ENCODE results near the gene C1orf167.

C1orf167 gene

DNA sequence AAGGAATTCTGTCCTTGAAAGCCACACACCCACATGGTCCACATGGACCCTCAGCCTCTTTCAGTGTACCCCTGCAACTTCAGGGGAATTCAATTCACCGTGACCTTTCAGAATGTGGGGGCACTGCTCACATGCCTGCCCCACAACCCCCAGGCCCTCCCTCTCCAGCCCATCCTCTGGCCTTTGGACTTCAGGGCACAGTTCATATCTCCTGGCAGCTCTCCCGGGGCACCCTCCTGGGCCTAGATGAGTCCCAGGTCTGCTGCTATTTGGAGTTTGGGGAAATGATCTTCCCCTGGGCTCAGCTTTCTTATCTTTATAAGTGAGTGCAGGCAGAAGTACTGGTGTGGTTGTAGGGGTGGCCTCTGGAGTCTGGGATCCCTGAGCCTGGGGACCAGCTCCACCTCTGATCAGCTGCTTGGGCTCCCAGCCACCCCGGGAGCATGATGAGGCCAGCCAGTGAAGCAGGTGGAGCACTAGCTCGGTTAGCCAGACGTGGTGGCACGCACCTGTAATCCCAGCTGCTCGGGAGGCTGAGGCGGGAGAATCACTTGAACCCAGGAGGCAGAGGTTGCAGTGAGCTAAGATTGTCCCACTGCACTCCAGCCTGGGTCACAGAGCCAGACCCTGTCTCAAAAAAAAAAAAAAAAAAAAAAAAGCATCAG lies 15.8 kb downstream of the C1orf167 start:
- no peaks in the 10 kb centered on the region for H3K9me3 ChIP-seq (ENCODE audit: control insufficient read depth, low read length)
- H3K4me3 ChIP-seq (ENCODE audit: insufficient read depth, low read depth, low read length): no peak overlapping the region
- H3K4me1 ChIP-seq (ENCODE audit: control insufficient read depth, insufficient read depth, low read length): no peaks in the 10 kb centered on the region
- H3K27ac ChIP-seq (ENCODE audit: insufficient read depth, low read depth, low read length, poor library complexity, severe bottlenecking): no peak overlapping the region
- WGBS, 2 experiments: 91 to 95% methylated on average over 8 of the region's 8 CpGs
- H3K36me3 ChIP-seq (ENCODE audit: control insufficient read depth, insufficient read depth, low read length): no peaks in the 10 kb centered on the region
- no peaks in the 10 kb centered on the region for H3K27me3 ChIP-seq (ENCODE audit: control insufficient read depth, insufficient read depth, low read length, poor library complexity, severe bottlenecking)

DNA sequence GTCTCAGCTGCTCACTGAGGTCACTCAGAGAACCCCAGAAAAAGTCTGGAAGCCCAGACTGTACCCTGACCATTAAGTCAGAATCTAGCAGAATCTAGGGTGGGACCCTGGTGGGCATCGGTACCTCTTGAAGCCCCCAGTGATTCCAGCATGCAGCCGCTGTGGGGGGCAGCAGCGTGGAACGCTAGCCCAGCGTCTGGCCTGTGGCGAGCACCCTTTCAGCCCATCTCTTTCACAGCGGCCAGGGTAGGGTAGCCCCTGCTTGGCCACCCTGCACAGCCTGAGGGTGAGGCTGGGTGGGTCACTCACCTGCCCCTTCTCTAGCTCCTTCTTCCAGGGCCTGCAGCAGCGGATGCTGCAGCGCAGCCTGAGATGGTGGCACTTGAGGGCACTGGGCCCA lies 16.3 kb downstream of the C1orf167 start:
- WGBS, 2 experiments: 94 to 95% methylated on average over 9 of the region's 9 CpGs
- Histone ChIP-seq H3K4me1 (ENCODE audit: control insufficient read depth, insufficient read depth, low read length) (no peaks in the 10 kb centered on the region), H3K9me3 (ENCODE audit: control insufficient read depth, low read length) (no peaks in the 10 kb centered on the region), H3K4me3 (ENCODE audit: insufficient read depth, low read depth, low read length) (no peak overlapping the region), H3K36me3 (ENCODE audit: control insufficient read depth, insufficient read depth, low read length) (no peaks in the 10 kb centered on the region), H3K27me3 (ENCODE audit: control insufficient read depth, insufficient read depth, low read length, poor library complexity, severe bottlenecking) (no peaks in the 10 kb centered on the region), H3K27ac (ENCODE audit: insufficient read depth, low read depth, low read length, poor library complexity, severe bottlenecking) (no peak overlapping the region)

DNA sequence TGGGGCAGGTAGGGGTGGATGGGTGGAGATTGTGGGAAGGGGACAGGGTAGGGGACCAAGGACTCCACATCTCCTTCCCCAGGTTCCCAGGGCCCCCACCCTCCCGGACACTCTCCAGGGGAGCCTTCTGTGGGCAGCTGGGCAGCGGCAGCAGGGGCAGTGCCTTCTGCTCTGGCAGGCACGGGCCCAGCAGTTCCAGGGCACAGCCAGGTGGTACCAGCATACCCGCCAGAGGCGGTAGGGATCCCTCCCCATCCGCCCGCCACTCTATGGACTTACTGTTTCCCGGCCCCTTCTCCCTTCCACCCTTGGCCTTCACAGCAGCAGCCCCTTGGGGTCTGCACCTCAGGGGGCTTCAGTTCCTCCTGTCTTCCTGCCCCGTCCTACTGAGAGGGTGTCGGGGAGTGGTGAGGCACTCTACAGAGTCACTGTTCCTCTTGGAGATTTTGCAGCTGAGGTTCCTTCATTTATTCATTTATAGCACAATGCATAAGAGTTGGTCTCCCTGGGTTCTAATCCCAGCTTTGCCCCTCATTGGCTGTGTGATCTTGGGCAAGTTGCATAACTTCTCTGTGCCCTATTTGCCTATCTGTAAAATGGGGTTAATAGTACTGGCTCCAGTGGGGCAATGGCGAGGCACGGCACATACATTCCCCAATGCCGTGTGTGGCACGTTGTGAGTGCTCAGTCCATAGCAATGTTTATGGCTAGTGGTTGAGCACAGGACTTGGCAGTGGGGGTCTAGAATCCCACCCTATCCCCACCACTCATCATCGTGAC lies 17.0 kb downstream of the C1orf167 start:
- WGBS, 2 experiments: 91 to 93% methylated on average over 15 of the region's 15 CpGs
- Histone ChIP-seq H3K27ac (ENCODE audit: insufficient read depth, low read depth, low read length, poor library complexity, severe bottlenecking) (no peak overlapping the region), H3K4me3 (ENCODE audit: insufficient read depth, low read depth, low read length) (no peak overlapping the region), H3K27me3 (ENCODE audit: control insufficient read depth, insufficient read depth, low read length, poor library complexity, severe bottlenecking) (no peaks in the 10 kb centered on the region), H3K4me1 (ENCODE audit: control insufficient read depth, insufficient read depth, low read length) (no peaks in the 10 kb centered on the region), H3K9me3 (ENCODE audit: control insufficient read depth, low read length) (no peaks in the 10 kb centered on the region), H3K36me3 (ENCODE audit: control insufficient read depth, insufficient read depth, low read length) (no peaks in the 10 kb centered on the region)

DNA sequence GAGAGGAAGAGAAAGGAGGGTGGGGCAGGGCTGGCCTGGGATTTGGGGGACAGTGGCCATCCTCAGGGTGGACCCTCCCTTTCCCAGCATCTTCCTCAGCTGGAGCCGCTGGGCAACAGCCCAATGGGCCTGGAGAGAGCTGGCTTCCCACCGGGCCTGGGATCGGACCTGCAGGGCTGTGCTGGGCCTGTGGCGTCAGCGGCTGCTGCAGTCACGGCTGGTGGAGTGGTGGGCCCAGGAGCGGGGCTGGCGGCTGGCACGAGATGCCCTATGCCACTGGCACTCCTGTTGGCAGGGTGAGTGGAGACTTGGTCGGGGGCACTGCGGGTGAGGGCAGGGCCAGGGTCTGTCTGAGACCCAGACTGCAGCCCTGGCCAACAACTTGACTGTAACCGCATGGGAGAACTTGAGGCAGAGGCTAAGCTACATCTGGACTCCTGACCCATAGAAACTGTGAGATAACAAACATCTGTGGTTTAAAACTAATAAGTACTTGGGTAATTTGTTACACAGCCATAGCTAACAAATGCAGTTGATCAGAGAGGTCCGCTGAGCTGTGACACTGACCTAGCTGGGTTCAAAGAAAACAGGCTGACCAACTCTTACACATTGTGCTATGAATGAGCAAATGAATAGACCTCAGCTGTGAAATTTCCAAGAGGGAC lies 17.9 kb downstream of the C1orf167 start:
- H3K4me1 ChIP-seq (ENCODE audit: control insufficient read depth, insufficient read depth, low read length): peaks cover 5% of the 10 kb centered on the region
- no peak overlapping the region for H3K27ac ChIP-seq (ENCODE audit: insufficient read depth, low read depth, low read length, poor library complexity, severe bottlenecking)
- 88 to 89% methylated on average over 13 of the region's 13 CpGs for WGBS, 2 experiments
- H3K9me3 ChIP-seq (ENCODE audit: control insufficient read depth, low read length): no peaks in the 10 kb centered on the region
- H3K36me3 ChIP-seq (ENCODE audit: control insufficient read depth, insufficient read depth, low read length): no peaks in the 10 kb centered on the region
- no peak overlapping the region for H3K4me3 ChIP-seq (ENCODE audit: insufficient read depth, low read depth, low read length)
- no peaks in the 10 kb centered on the region for H3K27me3 ChIP-seq (ENCODE audit: control insufficient read depth, insufficient read depth, low read length, poor library complexity, severe bottlenecking)

DNA sequence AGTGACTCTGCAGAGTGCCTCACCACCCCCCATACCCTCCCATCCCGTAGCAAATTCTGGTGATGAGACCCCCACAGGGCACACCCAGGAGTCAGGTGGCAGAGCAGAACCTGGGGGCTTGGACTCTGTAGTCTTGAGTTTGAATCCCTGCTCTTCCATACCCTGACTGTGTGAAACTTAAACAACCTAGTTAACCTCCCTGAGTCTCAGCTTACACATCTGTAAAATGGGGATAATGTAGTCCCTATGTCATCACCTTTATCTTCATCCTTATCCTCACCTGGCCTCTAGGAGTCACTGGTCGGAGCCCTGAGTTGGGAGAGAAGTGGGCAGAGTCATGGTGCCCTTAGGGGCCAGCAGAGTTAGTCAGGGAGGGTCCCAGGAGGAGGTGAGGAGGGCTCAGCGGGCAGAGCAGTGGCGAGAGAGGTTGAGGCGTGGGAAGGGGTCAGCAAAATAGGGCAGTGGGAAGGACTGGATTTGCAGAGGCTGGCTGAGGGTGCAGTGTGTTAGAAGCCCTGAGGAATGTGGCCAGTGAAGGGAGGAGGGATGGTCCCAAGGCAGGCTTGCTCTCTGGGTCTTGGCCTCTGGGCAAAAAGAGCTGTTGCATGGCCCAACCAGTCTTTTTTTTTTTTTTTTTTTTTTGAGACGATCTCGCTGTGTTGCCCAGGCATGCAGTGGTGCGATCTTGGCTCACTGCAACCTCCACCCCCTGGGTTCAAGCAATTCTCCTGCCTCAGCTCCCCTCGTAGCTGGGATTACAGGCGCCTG lies 18.6 kb downstream of the C1orf167 start:
- H3K9me3 ChIP-seq (ENCODE audit: control insufficient read depth, low read length): no peaks in the 10 kb centered on the region
- H3K27ac ChIP-seq (ENCODE audit: insufficient read depth, low read depth, low read length, poor library complexity, severe bottlenecking): no peak overlapping the region
- H3K4me3 ChIP-seq (ENCODE audit: insufficient read depth, low read depth, low read length): no peak overlapping the region
- WGBS, 2 experiments: 86 to 89% methylated on average over 9 of the region's 10 CpGs
- H3K27me3 ChIP-seq (ENCODE audit: control insufficient read depth, insufficient read depth, low read length, poor library complexity, severe bottlenecking): no peaks in the 10 kb centered on the region
- H3K36me3 ChIP-seq (ENCODE audit: control insufficient read depth, insufficient read depth, low read length): no peaks in the 10 kb centered on the region
- H3K4me1 ChIP-seq (ENCODE audit: control insufficient read depth, insufficient read depth, low read length): peaks cover 6% of the 10 kb centered on the region

DNA sequence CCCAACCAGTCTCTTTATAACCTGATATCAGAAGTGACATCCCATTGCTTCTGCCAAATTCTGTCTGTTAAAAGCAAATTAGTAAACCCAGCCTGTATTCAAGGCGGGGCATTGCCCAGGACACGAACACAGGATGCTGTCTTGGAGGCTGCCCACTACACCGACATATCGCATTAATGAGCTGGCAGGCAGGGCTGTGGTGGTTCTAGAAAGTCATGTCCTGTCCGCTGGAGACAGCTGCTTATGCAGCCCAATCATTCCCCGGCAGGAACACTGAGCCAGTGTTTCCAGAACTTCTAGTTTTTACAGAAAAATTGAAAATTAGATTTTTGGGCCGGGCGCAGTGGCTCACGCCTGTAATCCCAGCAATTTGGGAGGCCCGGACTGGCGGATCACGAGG lies 19.3 kb downstream of the C1orf167 start:
- Histone ChIP-seq H3K4me3 (ENCODE audit: insufficient read depth, low read depth, low read length) (no peak overlapping the region), H3K36me3 (ENCODE audit: control insufficient read depth, insufficient read depth, low read length) (no peaks in the 10 kb centered on the region), H3K27ac (ENCODE audit: insufficient read depth, low read depth, low read length, poor library complexity, severe bottlenecking) (no peak overlapping the region), H3K4me1 (ENCODE audit: control insufficient read depth, insufficient read depth, low read length) (peaks cover 6% of the 10 kb centered on the region), H3K9me3 (ENCODE audit: control insufficient read depth, low read length) (no peaks in the 10 kb centered on the region), H3K27me3 (ENCODE audit: control insufficient read depth, insufficient read depth, low read length, poor library complexity, severe bottlenecking) (no peaks in the 10 kb centered on the region)
- 92 to 96% methylated on average over 12 of the region's 12 CpGs for WGBS, 2 experiments

DNA sequence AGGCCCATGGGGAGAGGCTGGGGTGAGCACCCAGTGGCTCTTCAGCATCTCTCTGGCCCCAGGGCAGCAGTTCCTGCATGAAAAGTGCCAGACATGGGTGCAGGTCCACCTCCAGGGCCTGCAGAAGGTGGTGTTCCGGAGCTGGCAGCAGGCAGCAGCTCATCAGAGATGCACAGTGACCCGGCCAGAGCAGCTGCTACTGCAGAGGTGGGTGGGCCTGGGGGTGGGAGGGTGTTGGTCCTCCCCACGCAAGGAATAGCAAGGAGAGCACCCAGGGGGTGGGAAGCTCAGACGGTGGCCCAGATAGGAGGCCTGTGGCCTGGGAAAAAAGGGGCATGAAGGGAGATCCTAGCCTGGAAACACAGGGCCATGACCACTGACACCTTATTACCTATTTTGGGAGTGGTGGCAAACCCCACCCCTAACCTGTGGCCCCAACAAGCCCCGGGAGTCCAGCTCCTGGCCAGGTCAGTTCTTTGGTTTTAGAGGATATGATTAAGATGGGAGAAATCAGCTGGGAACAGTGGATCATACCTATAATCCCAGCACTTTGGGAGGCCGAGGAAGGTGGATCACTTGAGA lies 20.2 kb downstream of the C1orf167 start:
- Histone ChIP-seq H3K4me1 (ENCODE audit: control insufficient read depth, insufficient read depth, low read length) (peaks cover 14% of the 10 kb centered on the region), H3K27ac (ENCODE audit: insufficient read depth, low read depth, low read length, poor library complexity, severe bottlenecking) (no peak overlapping the region), H3K36me3 (ENCODE audit: control insufficient read depth, insufficient read depth, low read length) (no peaks in the 10 kb centered on the region), H3K27me3 (ENCODE audit: control insufficient read depth, insufficient read depth, low read length, poor library complexity, severe bottlenecking) (no peaks in the 10 kb centered on the region), H3K4me3 (ENCODE audit: insufficient read depth, low read depth, low read length) (no peak overlapping the region), H3K9me3 (ENCODE audit: control insufficient read depth, low read length) (no peaks in the 10 kb centered on the region)
- 85 to 90% methylated on average over 6 of the region's 6 CpGs for WGBS, 2 experiments

DNA sequence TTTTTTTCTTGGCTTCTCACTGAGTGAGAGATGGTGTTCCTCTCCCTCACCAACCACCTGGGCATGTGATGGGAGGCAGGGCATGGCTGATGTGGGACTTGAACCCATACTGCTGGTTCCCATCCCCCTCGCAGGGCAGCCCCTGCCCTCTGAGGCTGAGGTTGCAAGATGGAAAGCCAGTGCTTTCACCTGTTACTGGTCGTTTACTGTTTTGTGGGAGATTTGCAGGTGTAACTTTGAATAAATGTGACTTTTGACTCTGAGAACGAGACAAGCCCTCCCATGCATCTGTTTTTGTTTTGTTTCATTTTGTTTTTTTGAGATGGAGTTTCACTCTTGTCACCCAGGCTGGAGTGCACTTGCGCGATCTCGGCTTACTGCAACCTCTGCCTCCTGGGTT lies 21.6 kb downstream of the C1orf167 start:
- Histone ChIP-seq H3K9me3 (ENCODE audit: control insufficient read depth, low read length) (no peaks in the 10 kb centered on the region), H3K36me3 (ENCODE audit: control insufficient read depth, insufficient read depth, low read length) (no peaks in the 10 kb centered on the region), H3K27ac (ENCODE audit: insufficient read depth, low read depth, low read length, poor library complexity, severe bottlenecking) (no peak overlapping the region), H3K4me1 (ENCODE audit: control insufficient read depth, insufficient read depth, low read length) (peaks cover 27% of the 10 kb centered on the region), H3K27me3 (ENCODE audit: control insufficient read depth, insufficient read depth, low read length, poor library complexity, severe bottlenecking) (no peaks in the 10 kb centered on the region), H3K4me3 (ENCODE audit: insufficient read depth, low read depth, low read length) (no peak overlapping the region)
- WGBS, 2 experiments: 91 to 92% methylated on average over 6 of the region's 6 CpGs

DNA sequence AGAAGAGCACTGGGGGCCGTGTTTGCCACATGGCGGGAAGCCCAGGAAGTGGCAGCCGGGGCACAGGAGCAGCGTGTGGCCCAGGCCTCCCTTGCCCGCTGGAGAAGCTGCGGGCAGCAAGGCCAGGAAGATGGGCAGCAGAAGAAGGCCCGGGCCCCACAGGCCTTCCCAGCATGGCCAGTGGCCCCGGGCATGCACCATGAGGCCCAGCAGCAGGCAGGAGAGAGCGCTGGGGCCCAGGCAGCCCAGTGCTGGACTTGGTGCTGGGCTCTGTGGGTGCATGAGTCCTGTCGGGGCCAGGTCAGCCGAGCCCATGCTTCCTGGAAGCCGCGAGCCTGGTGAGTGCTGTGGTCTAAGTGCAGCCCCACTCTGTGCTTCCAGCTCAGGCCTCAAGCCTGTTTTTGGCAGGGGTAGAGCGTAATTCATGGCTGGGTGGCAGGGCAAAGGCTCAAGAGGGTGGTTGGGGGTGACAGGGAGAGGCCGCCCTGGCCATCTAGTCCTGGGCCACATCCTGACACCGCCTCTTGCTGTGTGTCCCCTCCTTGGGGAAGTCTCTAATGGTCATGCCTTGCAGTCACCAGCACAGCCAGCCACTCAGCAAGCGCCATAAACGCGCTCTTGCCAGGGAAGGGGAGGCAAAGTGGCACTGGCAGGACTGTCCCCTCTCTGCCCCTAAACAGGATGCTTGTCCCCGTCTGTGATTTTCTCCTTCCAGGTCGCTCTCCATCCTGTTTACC lies 22.4 kb downstream of the C1orf167 start:
- no peak overlapping the region for H3K4me3 ChIP-seq (ENCODE audit: insufficient read depth, low read depth, low read length)
- H3K36me3 ChIP-seq (ENCODE audit: control insufficient read depth, insufficient read depth, low read length): no peaks in the 10 kb centered on the region
- H3K4me1 ChIP-seq (ENCODE audit: control insufficient read depth, insufficient read depth, low read length): peaks cover 28% of the 10 kb centered on the region
- 76 to 80% methylated on average over 21 of the region's 21 CpGs for WGBS, 2 experiments
- H3K9me3 ChIP-seq (ENCODE audit: control insufficient read depth, low read length): no peaks in the 10 kb centered on the region
- no peaks in the 10 kb centered on the region for H3K27me3 ChIP-seq (ENCODE audit: control insufficient read depth, insufficient read depth, low read length, poor library complexity, severe bottlenecking)
- no peak overlapping the region for H3K27ac ChIP-seq (ENCODE audit: insufficient read depth, low read depth, low read length, poor library complexity, severe bottlenecking)
